Measurements from ENCODE around the gene TTC39B.

The TTC39B gene

GRCh38 chr9:15300218-15300617 lies 6.8 kb downstream of the TTC39B start:
- no peak for DNase-seq

DNA sequence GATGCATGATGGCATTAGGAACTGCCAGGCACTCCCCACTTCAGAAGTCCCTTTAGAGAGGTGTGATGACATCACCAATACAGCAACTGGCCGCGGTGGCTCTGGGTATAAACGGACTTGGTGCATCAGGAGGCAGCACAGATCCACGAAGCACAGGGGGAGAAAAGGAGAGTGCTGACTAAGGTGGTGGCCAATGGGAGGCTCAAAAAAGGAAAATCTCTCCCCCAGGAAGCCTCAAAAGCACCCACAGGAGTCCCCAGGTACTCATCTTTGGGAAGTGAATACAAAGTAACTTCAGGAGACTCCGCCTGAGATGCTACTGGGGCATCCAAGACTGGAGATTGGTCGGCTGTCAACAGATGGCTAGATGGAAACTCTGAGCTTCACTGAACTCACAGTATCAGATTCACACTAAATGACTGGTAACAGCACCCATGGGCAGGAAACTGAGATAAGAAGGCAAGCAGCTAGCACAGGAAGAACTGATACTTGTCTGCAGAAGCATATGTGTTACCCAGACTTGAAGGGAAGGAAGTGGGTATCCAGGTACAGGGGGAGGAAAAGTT lies 7.6 kb downstream of the TTC39B start:
- no peak for DNase-seq

DNA sequence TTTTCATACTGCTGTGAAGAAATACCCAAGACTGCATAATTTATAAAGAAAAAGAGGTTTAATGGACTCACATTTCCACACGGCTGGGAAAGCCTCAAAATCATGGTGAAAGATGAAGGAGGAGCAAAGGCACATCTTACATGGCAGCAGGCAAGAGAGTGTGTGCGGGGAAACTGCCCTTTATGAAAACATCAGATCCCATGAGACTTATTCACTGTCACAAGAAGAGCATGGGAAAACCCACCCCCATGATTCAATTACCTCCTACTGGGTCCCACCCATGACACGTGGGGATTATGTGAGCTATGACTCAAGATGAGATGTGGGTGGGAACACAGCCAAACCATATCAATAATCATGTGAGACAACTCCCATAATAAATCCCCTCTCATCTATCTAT lies 8.7 kb downstream of the TTC39B start:
- DNase-seq = no peak

- DNase-seq = no peak
These were observed 11.1 kb downstream of the TTC39B start for GRCh38 chr9:15295761-15296405.

DNA sequence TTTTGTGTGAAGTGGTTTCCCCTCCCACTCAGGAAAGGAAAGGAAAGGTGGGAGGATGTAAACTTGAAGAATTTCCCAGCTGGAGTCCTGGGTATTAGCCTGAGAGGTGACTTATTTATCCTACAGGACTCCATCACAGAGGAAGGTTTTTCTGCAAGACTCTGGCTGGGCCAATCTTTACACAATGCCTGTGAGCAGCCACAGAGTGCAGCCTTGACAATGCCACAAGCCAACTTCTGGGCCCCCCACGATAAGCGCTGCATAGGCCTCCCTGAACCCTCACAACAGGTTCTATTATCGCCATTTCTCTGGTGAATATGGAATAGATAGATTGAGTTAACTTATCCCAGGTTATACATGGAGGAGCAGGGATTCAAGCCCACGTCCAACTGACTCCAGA lies 12.4 kb downstream of the TTC39B start:
- no peak for DNase-seq

- DNase-seq = no peak
These were observed 13.2 kb downstream of the TTC39B start for GRCh38 chr9:15293804-15294316.

- no peak for DNase-seq
These were observed 13.9 kb downstream of the TTC39B start for GRCh38 chr9:15293084-15293483.

DNA sequence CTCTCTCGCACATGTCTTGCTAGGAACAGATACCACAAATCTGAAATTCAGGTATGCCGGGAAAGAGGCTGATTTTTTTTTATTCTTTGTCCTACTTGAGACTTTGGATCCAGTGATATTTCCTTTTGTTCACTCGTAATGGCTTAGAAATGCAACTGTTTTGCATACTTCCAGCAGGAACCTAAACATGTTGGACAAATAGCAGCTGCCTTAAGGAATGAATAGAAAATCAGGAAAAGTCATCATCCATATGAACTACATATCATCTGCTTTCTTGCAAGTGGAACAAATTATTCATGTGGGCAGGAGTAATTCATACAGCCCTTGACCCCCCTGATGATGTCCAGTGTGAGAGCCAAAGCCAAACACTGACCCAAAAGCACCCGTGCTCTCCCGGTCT lies 17.4 kb downstream of the TTC39B start:
- no peak for DNase-seq

DNA sequence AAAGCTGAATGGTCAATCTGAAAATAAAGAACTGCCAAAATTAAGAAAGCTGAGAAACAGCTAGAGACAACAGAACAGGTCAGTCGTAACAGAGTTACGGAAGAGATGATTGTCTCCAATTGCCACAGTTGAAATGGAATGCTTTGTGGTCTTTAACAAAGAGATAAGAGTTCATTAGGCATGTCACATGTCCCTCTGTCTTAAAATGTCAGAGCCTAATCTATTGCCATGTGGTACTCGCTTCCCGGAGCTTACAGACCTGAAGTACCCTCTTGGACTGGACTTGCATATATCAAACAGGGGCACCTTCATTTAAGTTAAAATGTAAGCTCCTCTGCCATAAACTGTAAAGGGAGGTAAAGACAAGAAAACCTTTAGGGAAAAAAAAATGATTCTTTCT lies 19.7 kb downstream of the TTC39B start:
- DNase-seq = peak; percentile 44

DNA sequence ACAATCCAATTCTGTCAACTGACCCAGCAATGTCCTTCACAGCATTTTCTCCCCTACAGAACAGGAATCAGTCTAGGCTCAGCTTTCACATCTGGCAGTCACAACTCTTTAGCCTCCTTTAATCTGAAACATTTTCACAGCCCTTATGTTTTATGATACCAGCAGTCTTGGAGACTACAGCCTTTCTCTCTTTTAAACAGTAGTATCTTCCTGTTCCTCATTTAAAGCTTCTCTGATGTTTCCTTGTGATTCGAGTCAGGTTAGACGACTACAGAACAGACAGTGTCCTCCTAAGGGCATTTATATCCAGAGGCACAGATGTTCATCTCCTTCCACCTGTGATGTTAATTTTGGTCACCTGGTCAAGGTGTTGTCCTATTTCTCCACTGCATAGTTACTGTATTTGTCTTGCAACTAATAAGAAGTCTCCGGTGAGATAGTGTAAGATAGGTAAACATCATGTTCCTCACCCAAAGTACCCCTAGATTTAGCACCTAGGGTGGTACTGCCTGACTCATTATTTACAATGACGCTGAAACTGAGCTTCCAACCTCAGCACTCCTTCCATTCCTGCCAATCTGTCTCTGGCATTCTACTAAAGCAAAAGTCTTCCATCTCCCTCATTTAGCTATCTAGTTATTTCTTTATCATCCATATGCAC lies 20.7 kb downstream of the TTC39B start:
- no peak for DNase-seq

GRCh38 chr9:15282567-15283285 lies 24.3 kb downstream of the TTC39B start:
- no peak for DNase-seq

DNA sequence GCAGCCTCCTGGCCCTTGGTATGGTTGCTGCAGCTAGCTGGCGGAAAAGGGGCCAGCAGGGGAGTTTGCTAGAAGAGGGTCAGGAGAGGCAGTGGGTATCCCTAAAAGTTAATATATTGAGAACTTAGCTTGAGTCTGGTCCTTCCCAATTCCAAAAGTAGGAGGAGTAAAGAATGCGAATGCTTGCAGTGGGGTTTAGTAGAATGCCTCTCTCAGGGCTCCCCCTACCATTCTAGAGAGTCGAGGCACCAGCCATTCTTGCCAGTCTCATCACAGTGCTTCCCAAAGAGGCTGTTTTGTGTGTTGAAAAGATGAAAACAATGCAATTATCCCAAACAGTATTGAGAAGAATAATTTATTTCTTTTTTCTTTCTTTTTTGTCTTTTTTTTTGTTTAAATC lies 26.4 kb downstream of the TTC39B start:
- no peak for DNase-seq

- DNase-seq = no peak
These were observed 28.2 kb downstream of the TTC39B start for GRCh38 chr9:15278839-15279238.

- DNase-seq = no peak
These were observed 28.8 kb downstream of the TTC39B start for GRCh38 chr9:15278091-15278687.

DNA sequence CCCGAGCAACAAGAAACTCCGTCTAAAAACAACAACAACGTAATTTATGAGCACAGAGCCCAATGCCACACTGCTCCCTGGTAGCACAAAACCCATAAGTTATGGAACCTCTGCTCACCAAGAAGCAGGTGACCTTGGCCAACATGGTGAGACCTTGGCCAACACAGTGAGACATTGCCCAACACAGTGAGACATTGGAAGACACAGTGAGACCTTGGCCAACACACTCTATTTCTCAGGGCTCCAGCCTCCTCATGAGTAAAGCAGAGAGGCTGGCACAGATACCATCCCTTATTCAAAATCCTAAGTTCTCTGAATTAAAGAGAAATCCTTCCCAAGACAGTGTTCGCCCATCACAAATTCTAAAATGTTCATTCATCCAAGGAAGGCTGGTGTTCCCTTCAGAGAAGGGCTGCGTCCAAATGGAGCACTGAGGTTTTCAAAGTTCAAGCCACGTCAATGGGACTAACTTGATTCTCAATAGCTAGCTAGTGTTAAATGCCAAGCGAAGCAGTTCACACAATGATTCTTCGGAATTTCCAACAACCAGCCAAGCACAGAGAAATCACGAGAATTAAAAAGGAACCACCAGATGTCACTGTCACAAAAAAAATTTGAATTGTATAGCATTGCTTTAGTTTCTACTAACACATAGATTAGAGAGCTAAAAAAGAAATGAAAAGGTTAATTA lies 29.5 kb downstream of the TTC39B start:
- no peak for DNase-seq

- DNase-seq = no peak
These were observed 30.6 kb downstream of the TTC39B start for GRCh38 chr9:15276328-15276938.

DNA sequence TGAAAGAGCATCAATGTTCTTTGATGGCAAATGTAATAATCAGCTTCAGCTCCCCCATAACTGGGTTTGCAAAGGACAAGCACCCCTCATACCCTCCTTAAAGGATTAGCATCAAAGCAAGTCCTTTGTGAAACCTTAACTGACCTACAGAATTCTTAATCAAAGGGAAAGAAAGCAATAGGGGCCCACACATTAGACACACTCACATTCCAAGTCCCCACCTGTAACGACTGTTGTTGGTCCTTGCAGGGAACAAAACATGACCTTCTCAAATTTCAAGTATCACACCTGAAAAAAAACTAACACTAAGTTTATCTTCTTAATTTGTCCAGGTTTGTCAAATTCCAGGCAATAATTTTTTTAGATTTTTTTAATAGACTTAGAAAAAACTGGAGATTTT lies 32.6 kb downstream of the TTC39B start:
- DNase-seq = no peak

- peak; percentile 16 for DNase-seq
These were observed 34.6 kb downstream of the TTC39B start for GRCh38 chr9:15272377-15272928.

DNA sequence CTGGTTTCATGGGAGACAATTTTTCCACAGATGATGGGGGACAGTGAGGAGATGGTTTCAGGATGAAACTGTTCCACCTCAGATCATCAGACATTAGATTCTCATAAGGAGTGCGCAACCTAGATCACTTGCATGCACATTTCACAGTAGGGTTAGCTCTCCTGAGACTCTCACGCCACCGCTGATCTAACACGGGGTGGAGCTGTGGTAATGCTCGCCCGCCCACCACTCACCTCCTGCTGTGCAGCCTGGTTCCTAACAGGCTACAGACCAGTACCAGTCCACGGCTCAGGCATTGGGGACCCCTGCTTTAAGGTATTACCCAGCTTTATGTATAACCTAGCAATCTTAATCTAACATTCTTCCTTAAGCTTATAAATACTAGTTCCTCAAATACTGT lies 35.6 kb downstream of the TTC39B start:
- DNase-seq = no peak

GRCh38 chr9:15268782-15269181 lies 38.2 kb downstream of the TTC39B start:
- no peak for DNase-seq

- DNase-seq = no peak
These were observed 38.7 kb downstream of the TTC39B start for GRCh38 chr9:15268317-15268716.

- DNase-seq = no peak
These were observed 42.1 kb downstream of the TTC39B start for GRCh38 chr9:15264918-15265317.
